ELF-1 (cell line): ENCODE data around the gene BICD2.
"Not testable (repeated sequence)": the region's sequence is repeated elsewhere in the genome, so short reads cannot be mapped to it uniquely, and the experiment has no call there.

Source experiments
- DNase-seq: peaks from one replicate; pipeline ENCODE4 v3.0.0-alpha.2; 2016; ENCODE audit warnings: low read depth, low spot score

Gene BICD2

GRCh38 chr9:92770360-92770995 lies 5.8 kb upstream of the BICD2 start:
- peak; percentile 58 for DNase-seq

- DNase-seq, result no peak
Measured at GRCh38 chr9:92769990-92770359, 5.3 kb upstream of the BICD2 start.

DNA sequence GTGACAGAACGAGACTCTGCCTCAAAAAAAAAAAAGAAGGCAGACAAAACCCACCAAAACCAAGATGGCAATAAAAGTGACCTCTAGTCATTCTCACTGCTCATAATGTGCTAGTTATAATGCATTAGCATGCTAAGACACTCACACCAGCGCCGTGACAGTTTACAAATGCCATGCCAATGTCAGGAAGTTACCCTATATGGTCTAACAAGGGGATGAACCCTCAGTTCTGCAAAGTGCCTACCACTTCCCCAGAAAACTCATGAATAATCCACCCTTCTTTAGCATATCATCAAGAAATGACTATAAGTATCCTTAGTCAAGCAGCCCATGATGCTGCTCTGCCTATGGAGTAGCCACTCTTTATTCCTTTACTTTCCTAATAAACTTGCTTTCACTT lies 4.7 kb upstream of the BICD2 start:
- DNase-seq, result no peak

GRCh38 chr9:92768816-92769215 lies 4.2 kb upstream of the BICD2 start:
- DNase-seq, result not testable (repeated sequence)

- DNase-seq, result no peak
Measured at GRCh38 chr9:92767066-92768054, 2.7 kb upstream of the BICD2 start.

DNA sequence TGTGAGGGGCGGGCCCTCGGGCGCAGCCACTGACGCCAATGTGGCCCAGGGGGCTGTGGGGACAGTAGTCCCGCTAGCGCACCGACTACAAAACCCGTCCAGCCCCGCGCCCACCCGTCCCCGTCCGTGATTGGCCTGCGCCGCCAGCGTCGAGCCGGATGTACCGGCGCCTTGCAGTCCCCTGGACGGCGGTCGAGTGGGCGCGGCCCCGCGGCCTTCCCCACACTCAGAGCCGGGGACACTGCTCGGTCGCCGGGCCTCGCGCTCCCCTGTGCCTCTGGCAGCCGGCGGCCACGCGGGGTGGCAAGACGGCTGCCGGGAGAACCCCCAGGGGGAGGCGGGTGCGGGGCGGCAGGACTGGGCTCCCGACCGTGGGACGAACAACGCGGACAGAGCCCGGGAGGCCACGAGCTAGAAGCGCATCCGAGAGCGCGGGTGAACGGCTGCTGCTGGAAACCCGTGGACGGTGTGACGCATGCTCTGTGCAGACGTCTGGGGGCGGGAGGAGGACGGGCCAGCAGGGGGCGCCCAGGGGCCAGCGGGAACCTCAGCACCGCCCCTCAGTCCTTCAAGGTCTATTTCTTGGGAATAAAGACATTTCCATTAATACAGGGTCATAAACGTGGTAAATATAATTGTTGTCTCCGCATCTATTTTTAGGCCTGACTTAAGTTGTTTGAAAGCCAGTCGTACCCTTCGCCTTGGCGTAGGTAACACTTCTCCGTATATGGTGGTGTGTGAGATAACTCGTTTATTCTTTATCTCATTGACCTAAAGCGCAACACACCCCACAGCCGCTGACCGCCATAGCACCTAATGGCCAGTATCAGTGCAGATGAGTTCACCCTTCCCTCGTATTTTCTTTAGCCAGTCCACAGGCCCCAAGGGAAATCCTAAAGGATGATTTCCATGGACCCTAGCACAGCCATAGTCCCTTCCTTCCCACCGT lies 629 bp upstream of the BICD2 start:
- DNase-seq, result peak; percentile 94

DNA sequence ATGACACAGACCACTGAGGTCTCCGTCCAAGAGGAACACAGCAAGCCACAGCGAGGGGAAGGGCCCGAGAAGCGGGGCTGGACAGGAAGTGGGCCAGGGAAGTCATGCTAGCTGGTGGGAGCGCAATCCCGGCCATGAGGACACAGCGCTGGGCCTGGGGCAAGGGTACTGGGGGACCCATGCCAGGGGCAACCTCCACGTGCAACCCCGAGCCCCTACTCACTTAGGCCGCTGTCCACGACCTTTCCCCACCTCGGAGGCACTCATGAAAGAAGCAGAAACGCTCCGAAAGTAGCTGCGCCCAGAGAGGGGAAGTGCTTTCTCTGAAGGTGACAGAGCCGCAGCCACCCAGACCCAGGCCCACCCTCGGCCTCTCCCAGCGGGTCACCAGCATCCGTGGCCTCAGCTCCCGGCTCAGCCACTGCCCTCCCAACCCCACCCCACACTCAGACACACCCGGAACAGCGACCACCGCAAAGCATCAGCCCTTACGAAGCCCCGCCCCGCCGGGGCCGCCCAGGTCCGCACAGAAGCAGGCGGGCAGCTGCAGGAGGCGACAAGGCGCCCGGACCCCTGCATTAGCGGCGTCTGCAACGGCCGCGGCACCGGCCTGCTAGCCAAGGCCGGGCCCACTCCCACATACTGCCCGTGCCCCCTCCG lies 782 bp downstream of the BICD2 start:
- no peak for DNase-seq

GRCh38 chr9:92762781-92763708 lies 1.6 kb downstream of the BICD2 start:
- DNase-seq, result no peak

DNA sequence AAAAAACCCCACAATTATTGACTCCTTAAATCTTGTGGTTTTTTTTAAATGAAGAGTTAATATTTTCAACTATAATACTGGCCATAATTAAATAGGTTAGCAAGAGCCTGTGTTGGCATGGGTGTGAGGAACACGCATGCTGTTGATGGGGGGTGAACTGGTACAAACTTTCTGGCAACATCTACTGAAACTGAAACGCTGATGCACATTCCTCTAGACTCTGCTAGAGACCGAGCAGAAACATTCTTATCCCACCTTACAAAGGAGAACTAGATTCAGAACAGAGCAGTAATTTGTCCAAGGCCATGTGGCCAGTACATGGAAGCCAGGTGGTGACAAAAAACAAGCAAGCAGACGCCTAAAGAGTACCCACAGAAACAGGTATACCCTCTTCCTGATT lies 2.4 kb downstream of the BICD2 start:
- no peak for DNase-seq

DNA sequence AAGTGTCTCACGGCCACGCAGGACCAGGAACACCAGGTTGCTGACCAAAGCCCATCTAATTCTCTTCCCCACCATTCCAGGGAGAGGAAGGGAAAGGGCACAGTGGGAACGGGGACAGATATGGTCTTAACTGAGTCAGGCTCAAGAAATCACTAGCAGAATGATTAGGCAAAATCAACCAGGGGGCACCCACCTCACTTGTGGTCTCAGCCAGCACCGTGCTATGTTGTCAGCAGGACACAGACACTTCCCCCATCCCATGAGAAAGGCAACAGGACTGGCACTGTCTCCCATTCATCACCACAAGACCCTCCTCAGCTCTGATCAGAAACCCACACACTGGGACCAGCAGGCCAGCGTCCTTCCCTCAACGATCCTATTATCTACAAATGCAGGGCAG lies 2.9 kb downstream of the BICD2 start:
- DNase-seq, result no peak

GRCh38 chr9:92760494-92760893 lies 4.1 kb downstream of the BICD2 start:
- DNase-seq, result no peak

GRCh38 chr9:92760070-92760469 lies 4.6 kb downstream of the BICD2 start:
- DNase-seq, result no peak

DNA sequence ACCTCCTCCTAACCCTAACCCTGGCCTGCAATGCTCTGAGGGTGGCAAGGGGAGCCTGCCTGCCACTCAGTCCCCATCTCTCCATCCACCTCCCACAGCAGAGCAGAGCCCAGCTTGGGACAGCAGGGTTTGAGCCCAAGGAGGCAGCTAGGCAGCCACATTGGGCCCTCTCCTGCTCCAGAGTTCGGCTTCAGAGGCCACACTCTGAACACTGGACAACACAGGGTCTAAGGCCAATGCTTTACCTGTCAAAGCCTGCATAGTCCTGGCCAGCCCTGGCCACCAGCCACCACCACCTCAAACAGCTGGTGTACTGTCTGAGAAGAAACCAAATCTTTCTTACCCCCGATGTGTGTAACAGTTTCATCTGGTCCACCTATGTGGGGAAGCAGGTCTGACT lies 5.2 kb downstream of the BICD2 start:
- no peak for DNase-seq

DNA sequence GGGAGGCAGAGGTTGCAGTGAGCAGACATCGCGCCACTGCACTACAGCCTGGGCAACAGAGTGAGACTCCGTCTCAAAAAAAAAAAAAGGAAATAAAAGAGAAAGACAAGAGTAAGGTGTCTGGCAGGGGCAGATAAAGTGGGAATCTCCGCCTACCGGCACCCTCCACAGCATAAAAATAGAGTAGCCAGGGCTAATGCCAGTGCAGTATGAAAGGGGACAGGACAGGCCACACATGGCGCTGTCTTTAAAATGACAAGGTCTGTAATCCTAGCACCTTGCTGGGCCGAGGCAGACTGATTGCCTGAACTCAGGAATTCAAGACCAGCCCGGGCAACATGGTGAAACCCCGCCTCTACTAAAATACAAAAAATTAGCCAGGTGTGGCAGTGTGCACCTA lies 7.8 kb downstream of the BICD2 start:
- DNase-seq, result no peak

DNA sequence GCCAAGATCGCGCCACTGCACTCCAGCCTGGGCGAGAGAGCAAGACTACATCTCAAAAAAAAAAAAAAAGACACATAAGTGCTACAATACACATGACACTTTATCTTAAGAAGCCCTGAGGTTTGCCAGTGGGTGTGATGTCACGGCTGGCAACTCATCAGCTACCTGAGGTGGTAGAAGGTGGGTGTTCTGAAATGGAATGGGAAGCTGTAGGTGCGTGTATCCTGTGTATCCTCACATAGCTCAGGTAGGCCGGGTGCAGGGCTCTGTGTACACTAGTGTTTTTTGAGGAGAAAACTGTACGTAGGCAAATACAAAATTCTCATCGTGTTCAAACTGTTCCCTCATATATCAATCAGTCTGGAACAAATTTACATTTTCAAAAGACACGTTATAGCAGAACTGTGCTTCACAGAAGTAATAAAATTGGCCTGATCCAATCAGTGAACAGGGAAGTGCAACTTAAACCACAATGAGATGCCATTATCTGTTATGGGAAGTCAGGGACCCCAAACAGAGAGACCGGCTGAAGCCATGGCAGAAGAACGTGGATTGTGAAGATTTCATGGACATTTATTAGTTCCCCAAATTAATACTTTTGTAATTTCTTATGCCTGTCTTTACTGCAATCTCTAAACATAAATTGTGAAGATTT lies 10.4 kb downstream of the BICD2 start:
- no peak for DNase-seq

GRCh38 chr9:92752812-92753404 lies 11.7 kb downstream of the BICD2 start:
- no peak for DNase-seq

GRCh38 chr9:92749934-92750315 lies 14.7 kb downstream of the BICD2 start:
- DNase-seq, result no peak

- no peak for DNase-seq
Measured at GRCh38 chr9:92749071-92749933, 15.3 kb downstream of the BICD2 start.

DNA sequence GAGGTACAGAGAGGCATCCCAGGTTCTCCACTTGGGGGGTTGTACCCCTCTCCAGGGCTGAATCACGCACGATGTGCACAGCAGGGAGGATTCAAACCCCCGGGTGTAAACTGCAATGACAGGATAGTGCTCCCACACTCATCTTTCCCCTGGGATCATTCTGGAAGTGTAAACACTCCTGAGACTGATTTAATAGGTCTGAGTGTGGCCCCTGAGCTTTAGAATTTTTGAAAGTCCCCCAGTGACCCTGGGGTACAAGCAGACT lies 16.5 kb downstream of the BICD2 start:
- DNase-seq, result no peak
